ENCODE data around the gene TMEM184A.
"Not testable (repeated sequence)": the region's sequence is repeated elsewhere in the genome, so short reads cannot be mapped to it uniquely, and the experiment has no call there.

TMEM184A gene

GRCh38 chr7:1588978-1589377 lies 33.0 kb upstream of the TMEM184A start:
- no peak for DNase-seq

DNA sequence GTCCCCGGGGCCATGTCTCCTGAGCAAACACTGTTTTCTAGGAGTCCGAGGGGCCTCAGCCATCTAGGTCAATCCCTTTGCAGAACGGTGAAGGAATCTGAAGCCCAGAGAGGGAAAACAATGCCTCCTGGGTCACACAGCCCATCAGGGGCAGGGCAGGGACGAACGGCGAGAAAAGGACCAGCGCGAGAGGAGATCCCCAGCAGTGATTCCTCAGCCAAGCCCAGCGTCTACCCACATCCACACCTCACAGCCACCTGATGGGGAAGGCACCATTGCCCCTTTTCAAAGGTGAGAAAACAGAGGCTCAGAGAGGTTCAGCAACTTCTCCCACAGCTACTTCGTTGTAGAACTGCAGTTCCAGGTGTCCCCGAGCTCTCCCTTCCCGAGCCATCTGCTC lies 31.7 kb upstream of the TMEM184A start:
- DNase-seq, result no peak

- DNase-seq, result no peak
Measured at GRCh38 chr7:1586827-1587705, 31.1 kb upstream of the TMEM184A start.

GRCh38 chr7:1586126-1586826 lies 30.3 kb upstream of the TMEM184A start:
- no peak for DNase-seq

DNA sequence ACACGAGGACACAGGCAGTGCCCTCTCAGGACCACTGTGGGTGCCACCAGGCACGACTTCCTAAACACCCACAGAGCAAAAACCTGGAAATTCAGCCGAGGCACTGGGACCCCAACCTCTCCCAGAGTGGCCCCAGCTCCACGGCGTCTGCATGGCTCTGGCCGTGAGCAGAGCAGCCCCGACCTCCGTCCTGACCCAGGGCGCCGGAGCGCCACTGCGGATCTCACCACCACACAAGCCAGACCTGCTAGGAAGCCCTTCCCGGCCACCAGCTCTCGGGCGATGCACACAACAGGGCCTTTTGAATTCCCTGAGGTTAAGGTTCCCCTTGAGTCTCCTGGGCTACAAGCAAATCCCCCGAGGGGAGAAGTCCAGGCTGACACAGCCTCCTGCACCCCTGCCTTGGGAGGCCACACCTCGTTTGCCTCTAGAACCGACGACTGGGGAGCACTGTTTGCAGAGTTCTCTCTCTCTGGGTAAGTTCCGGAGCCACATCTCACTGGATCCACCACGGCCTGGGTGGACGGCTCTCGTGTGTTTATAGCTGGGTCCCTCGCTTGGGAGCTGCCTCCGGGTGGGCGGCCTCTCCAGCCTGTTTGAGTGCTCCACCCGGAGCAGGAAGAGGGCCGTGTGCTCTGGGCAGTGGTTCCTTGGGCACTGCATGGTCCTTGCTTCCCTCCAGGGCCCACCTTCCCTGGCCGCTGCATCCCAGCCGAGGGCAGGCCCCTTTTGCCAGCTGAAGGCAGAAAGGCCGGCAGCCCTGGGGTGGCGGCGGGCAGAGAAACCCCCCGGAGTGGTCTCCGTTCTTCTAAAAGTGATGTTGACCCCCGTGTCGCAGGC lies 29.4 kb upstream of the TMEM184A start:
- no peak for DNase-seq

- no peak for DNase-seq
Measured at GRCh38 chr7:1584700-1585099, 28.7 kb upstream of the TMEM184A start.

- DNase-seq, result not testable (repeated sequence)
Measured at GRCh38 chr7:1583241-1583930, 27.4 kb upstream of the TMEM184A start.

- DNase-seq, result no peak
Measured at GRCh38 chr7:1580422-1581030, 24.5 kb upstream of the TMEM184A start.

- DNase-seq, result peak; percentile 29
Measured at GRCh38 chr7:1579481-1580421, 23.7 kb upstream of the TMEM184A start.

- DNase-seq, result no peak
Measured at GRCh38 chr7:1578513-1578912, 22.5 kb upstream of the TMEM184A start.

DNA sequence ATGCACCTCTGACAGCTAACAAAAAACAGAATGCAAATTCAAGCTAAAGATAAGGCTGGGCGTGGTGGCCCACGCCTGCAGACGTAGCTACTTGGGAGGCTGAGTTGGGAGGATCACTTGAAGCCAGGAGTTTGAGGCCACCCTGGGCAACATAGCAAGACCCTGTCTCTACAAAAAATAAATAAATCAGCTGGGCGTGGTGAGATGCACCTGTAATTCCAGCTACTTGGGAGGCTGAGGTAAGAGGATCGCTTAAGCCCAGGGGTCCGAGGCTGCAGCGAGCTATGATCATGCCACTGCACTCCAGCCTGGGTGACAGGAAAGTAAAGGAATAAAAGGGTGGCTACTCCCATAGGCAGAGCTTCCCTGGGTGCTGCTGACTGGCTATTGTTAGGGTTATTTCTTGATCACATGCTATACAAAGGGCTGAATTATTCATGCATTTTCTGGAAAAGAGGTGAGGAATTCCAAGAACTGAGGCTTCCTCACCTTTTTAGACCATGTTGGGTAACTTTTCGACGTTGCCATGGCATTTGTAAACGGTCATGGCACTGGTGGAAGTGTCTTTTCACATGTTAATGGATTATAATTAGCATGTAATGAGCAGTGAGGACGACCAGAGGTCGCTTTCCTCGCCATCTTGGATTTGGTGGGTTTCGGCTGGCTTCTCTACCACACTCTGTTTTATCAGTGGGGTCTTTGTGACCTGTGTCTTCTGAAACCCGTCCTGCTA lies 20.7 kb upstream of the TMEM184A start:
- no peak for DNase-seq

GRCh38 chr7:1575809-1576208 lies 19.8 kb upstream of the TMEM184A start:
- no peak for DNase-seq

DNA sequence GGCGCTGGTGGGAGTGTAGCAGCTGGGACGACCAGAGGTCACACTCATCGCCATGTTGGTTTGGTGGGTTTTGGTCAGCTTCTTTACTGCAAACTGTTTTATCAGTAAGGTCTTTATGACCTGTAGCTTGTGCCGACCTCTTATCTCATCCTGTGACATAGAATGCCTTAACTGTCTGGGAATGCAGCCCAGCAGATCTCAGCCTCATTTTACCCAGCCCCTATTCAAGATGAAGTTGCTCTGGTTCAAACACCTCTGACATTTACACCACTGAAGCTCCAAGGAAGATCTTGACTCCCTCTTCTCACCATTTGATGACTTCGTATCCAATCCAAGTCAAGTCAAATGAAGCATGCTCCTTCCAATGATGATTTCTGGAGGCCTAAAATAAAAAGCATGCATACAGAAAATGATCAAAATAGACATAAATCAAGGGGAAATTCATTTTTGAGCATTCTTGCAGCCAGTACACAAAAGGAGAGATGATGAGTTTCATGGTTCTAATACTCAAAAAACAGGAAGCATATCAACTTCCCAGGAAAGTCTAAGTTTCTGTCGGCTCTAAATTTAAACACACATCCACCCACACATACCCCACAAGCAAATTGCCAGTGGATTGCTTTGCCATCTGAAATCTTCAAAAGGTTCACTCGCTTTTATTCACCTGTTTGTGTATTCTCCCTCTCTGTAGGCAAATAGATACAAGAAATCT lies 16.3 kb upstream of the TMEM184A start:
- DNase-seq, result no peak

DNA sequence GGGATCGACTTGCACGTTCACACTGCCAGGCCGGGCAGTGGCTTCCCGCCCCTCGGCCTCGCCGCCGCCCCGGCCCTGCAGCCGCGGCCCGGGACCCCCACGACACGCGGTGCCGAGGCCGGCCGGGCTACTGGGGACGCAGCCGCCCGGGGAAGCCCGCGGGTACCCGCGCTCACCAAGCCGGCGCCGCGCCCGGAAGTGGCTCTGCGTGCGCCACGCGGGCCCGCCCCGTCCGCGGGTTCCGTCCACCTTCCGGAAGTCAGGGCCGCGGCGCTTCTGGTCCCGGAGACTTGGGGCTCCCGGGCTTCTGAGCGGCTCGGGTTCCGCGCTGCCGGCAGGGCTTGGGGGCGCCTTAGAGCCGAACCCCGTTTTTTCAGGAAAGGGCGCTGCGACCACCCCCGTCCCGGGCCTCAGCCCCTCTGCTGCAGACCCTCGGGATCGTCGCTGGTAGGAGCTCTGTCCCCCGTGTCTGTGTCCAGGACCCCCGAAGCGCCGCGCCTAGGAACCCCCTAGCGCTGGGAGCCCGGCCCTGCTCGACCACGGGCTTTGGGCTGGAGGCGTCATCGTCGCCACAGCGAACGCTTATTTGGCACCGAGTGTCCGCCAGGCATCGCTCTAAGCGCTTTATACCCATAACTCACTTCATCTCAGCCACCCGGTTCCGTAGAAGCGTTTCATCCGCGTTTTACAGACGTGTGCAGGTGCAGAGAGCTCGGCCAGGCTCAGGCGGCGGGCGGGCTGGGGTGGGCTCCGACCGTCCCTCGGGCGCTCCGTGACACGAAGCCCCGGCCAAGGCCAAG lies 14.0 kb upstream of the TMEM184A start, which contains the start of gene PSMG3:
Gene PSMG3 (minus strand): TSS at position 200 of the 800 bp plus-strand sequence. CDS start 693 bp downstream, outside the sequence.
- peak; percentile 79 for DNase-seq

GRCh38 chr7:1569440-1569832 lies 13.4 kb upstream of the TMEM184A start:
- DNase-seq, result no peak

- DNase-seq, result no peak
Measured at GRCh38 chr7:1569016-1569415, 13.0 kb upstream of the TMEM184A start.

DNA sequence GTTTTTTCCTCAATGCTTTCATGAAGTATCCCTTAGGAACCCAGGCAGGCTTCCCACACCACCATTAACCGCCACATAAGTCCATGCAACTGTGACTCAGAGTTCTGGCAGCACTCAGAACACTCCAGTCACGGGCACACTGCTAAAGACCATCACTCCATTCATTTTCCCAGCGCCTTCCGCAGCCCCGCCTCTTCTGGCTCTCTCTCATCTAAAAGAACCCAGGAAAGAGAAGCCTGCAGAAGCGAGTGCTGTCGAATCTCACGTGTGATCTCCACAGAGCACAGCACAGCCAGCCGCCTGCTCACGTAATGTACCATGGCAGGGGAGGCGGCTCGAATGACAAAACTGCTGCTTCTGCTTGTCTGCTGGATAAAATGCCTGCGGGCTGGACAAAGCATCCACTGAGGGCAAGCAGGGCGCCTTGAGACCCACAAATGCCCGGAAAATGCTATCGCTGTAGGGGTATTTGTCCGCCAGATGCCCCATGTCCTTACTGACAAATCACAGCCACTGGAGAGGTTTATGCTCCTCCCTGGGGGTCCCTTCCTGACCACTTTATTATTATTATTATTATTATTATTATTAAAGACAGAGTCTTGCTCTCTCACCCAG lies 12.0 kb upstream of the TMEM184A start:
- DNase-seq, result no peak

Measured in NCI-H526 treated with DMSO at 0.1 percent for 48 hours (cell line).